BJ (cell line): Measurements from ENCODE around the gene INMT. TPM values are rescaled to one million over a fixed set of nuclear protein-coding genes. Genes with fewer than 3 reads are reported as not detected.

Source experiments
- CTCF ChIA-PET: fragments of 350-600 bp; formaldehyde crosslinking; extraction: SDS; loops from one replicate; lab custom pipeline; 2021; ENCODE audit warnings: antibody characterized with exemption, inconsistent platforms; lab: Yijun Ruan, JAX
- POLR2A ChIA-PET: fragments of 300-600 bp; sonication (Branson Sonifier 250); formaldehyde crosslinking; extraction: SDS; loops from one replicate; lab custom pipeline; 2021; ENCODE audit warnings: antibody characterized with exemption; lab: Charles Lee
- DNase-seq: peaks from one replicate; pipeline ENCODE4 v3.0.0-alpha.2; 2011; ENCODE audit warnings: low read depth
- H3K27me3 ChIP-seq: 2 replicates; pipeline ENCODE4 v1.6.0; 2011; ENCODE audit warnings: low read length; ENCODE audit not compliant: control insufficient read depth, insufficient read depth
- H3K36me3 ChIP-seq: 2 replicates; pipeline ENCODE4 v1.5.1; 2011; ENCODE audit warnings: low read length; ENCODE audit not compliant: control insufficient read depth, insufficient read depth
- H3K4me3 ChIP-seq: 2 replicates; pipeline ENCODE4 v1.5.1; 2011; ENCODE audit warnings: low read depth, mild to moderate bottlenecking, control low read depth, low read length
- polyA plus RNA-seq: library from polyadenylated mRNA; depleted of rRNA; stranded (reverse); fragments of >200 nt; gene quantifications from 2 replicates; pipeline ENCODE4 v1.2.3, GENCODE V29; 2011
- TF ChIP-seq, protein P1 (sequence below): IDR thresholded peaks from 2 replicates; pipeline ENCODE4 v1.5.1; 2011; ENCODE audit warnings: low read depth, mild to moderate bottlenecking, control low read depth, inconsistent platforms, low read length, moderate library complexity; ENCODE audit not compliant: insufficient read depth

The INMT gene
- polyA plus RNA-seq, 1 experiment, result 1.3 TPM

GRCh38 chr7:30752979-30753378 lies 1.0 kb downstream of the INMT start:
- ChIA-PET CTCF (interaction anchor here (1.7 kb wide), 1 partner anchor 49 kb away, joined by 5 read pairs; no protein-coding TSS in a partner anchor), POLR2A (no interaction called here)
- Histone ChIP-seq H3K36me3 (no peaks in the 10 kb centered on the region), H3K27me3 (peaks cover 3% of the 10 kb centered on the region), H3K4me3 (no peak overlapping the region)
- no peak for DNase-seq
- TF ChIP-seq, protein P1, sequence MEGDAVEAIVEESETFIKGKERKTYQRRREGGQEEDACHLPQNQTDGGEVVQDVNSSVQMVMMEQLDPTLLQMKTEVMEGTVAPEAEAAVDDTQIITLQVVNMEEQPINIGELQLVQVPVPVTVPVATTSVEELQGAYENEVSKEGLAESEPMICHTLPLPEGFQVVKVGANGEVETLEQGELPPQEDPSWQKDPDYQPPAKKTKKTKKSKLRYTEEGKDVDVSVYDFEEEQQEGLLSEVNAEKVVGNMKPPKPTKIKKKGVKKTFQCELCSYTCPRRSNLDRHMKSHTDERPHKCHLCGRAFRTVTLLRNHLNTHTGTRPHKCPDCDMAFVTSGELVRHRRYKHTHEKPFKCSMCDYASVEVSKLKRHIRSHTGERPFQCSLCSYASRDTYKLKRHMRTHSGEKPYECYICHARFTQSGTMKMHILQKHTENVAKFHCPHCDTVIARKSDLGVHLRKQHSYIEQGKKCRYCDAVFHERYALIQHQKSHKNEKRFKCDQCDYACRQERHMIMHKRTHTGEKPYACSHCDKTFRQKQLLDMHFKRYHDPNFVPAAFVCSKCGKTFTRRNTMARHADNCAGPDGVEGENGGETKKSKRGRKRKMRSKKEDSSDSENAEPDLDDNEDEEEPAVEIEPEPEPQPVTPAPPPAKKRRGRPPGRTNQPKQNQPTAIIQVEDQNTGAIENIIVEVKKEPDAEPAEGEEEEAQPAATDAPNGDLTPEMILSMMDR, result no peak

DNA sequence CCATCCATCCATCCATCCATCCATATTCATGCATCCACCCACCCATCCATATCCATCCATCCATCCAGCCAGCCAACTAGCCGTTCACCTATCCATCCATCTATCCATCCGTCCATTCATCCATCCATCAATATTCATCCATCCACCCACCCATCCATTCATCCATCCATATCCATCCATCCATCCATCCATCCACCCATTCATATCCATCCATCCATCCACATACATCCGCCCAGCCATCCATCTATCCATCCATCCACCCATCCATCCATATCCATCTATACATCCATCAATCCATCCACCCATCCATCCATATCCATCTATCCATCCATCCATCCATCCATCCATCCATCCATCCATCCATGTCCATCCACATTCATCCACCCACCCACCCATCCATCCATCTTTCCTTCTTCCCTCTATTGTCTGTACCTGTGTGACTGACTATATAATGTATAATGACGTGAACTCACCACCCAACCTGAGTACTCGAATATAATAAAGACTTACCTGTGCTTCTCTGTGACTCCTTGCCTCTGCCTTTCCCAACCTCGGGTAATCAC lies 2.5 kb downstream of the INMT start:
- peaks cover 3% of the 10 kb centered on the region for H3K27me3 ChIP-seq
- ChIA-PET POLR2A (no interaction called here), CTCF (no interaction called here)
- TF ChIP-seq, protein P1, result no peak
- H3K36me3 ChIP-seq, result no peaks in the 10 kb centered on the region
- DNase-seq, result no peak
- no peak overlapping the region for H3K4me3 ChIP-seq

GRCh38 chr7:30755384-30756154 lies 3.6 kb downstream of the INMT start:
- Histone ChIP-seq H3K27me3 (peaks cover 5% of the 10 kb centered on the region), H3K36me3 (no peaks in the 10 kb centered on the region), H3K4me3 (no peak overlapping the region)
- TF ChIP-seq, protein P1, result no peak
- POLR2A ChIA-PET, result no interaction called here
- no peak for DNase-seq
- CTCF ChIA-PET, result interaction anchor here (0.6 to 1.3 kb wide), 4 partner anchors 42 to 219 kb away, joined by 3 to 4 read pairs (median 3); no protein-coding TSS in a partner anchor

DNA sequence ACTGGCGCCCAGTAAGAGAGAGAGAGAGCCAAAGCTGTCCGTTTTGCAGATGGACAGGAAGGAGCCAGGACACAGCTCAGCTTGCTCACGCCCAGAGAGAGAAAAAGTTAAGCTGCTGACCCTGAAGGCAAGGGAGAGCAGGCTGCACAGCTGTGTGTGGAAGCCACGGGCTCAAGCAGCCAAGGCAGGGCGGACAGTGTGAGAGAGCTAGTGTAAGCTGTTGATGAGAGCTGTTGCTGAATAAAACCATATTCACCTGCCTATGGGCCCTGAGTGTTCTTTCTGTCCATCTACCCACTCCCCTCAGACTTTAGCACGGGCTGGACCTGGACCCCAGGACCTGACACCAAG lies 5.4 kb downstream of the INMT start:
- ChIA-PET POLR2A (interaction anchor here (0.5 kb wide), 1 partner anchor 62 kb away, joined by 5 read pairs; no protein-coding TSS in a partner anchor), CTCF (interaction anchor here (2.1 kb wide), 1 partner anchor 10 kb away, joined by 5 read pairs; no protein-coding TSS in a partner anchor)
- DNase-seq, result no peak
- Histone ChIP-seq H3K36me3 (no peaks in the 10 kb centered on the region), H3K27me3 (peaks cover 7% of the 10 kb centered on the region), H3K4me3 (no peak overlapping the region)
- TF ChIP-seq, protein P1, result no peak

DNA sequence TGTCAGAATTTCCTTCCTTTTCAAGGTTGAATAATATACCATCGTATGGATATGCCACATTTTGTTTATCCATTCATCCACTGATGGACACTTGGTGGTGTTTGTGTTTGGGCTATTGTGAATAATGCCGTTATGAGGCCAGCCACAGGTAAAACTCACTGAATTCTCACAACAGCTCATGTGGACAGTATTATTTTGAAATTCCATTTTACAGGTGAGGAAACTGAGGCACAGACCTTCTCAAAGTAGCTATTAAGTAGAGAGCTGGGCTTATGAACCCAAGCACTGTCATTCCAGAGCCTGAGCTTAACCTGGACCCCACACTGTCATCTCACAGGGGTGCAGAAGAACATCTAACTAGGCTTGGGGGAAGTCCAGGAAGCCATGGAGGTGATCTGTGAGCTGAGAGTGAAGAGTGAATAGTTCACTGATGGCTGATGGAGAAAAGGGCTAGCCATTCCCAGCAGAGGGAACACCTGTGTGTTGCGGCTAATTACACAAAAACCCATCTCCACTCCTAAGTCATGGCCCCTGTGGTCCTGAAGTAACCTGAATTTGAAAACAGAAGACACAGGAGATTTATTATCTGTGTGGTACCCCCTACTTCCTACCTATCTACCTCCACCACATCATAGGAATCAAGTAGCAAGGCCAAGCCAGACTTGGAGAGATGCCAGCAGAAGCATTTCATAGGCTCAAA lies 8.7 kb downstream of the INMT start:
- no peak for DNase-seq
- TF ChIP-seq, protein P1, result no peak
- no peak overlapping the region for H3K4me3 ChIP-seq
- POLR2A ChIA-PET, result no interaction called here
- no peaks in the 10 kb centered on the region for H3K36me3 ChIP-seq
- CTCF ChIA-PET, result interaction anchor here (0.5 to 1.6 kb wide), 2 partner anchors 16 to 987 kb away, joined by 3 to 4 read pairs; no protein-coding TSS in a partner anchor
- peaks cover 10% of the 10 kb centered on the region for H3K27me3 ChIP-seq
